Stomach smooth muscle (tissue), 2 donors: Measurements from ENCODE around the gene TAAR8.
A peak's percentile ranks its signal among the peaks of the same experiment; 100 is the strongest.

Source experiments
- H3K27ac ChIP-seq: one replicate; pipeline ENCODE4 v1.7.0; 2013; ENCODE audit warnings: mild to moderate bottlenecking, low read length, inconsistent platforms
- H3K27me3 ChIP-seq, 2 donors: one replicate each; pipeline ENCODE4 v1.7.0; 2013; ENCODE audit warnings: low read length in 2 of 2; ENCODE audit not compliant: insufficient read depth in 2 of 2, control insufficient read depth in 1 of 2
- H3K36me3 ChIP-seq, 2 donors: one replicate each; pipeline ENCODE4 v1.7.0; 2013; ENCODE audit warnings: low read length in 2 of 2; ENCODE audit not compliant: control insufficient read depth in 2 of 2, insufficient read depth in 2 of 2
- H3K4me1 ChIP-seq: one replicate; pipeline ENCODE4 v1.7.0; 2013; ENCODE audit warnings: low read length; ENCODE audit not compliant: control insufficient read depth, insufficient read depth
- H3K4me3 ChIP-seq, 2 donors: one replicate each; pipeline ENCODE4 v1.7.0; 2013; ENCODE audit warnings: low read length in 2 of 2
- H3K9ac ChIP-seq, 2 donors: one replicate each; pipeline ENCODE4 v1.7.0; 2013; ENCODE audit warnings: low read length in 2 of 2, mild to moderate bottlenecking in 1 of 2
- H3K9me3 ChIP-seq, 2 donors: one replicate each; pipeline ENCODE4 v1.7.0; 2013; ENCODE audit warnings: low read length in 2 of 2; ENCODE audit not compliant: control insufficient read depth in 2 of 2
- donor health status: healthy.
- donor health status: Pancreatic carcinoma.

TAAR8 gene, protein sequence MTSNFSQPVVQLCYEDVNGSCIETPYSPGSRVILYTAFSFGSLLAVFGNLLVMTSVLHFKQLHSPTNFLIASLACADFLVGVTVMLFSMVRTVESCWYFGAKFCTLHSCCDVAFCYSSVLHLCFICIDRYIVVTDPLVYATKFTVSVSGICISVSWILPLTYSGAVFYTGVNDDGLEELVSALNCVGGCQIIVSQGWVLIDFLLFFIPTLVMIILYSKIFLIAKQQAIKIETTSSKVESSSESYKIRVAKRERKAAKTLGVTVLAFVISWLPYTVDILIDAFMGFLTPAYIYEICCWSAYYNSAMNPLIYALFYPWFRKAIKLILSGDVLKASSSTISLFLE

GRCh38 chr6:132552372-132552771 lies at the start of gene TAAR8:
TSS of gene TAAR8 (plus strand) at chr6:132552672. CDS start at chr6:132552693, 21 bp downstream.
- H3K4me3 ChIP-seq = no peak within 1 kb of the TSS
- no peaks in the 10 kb centered on the region for H3K9me3 ChIP-seq
- H3K27ac ChIP-seq = no peak within 1 kb of the TSS
- no peak within 1 kb of the TSS for H3K9ac ChIP-seq
- H3K4me1 ChIP-seq = no peaks in the 10 kb centered on the region
- H3K36me3 ChIP-seq = no peaks in the 10 kb centered on the region
- no peaks in the 10 kb centered on the region for H3K27me3 ChIP-seq

DNA sequence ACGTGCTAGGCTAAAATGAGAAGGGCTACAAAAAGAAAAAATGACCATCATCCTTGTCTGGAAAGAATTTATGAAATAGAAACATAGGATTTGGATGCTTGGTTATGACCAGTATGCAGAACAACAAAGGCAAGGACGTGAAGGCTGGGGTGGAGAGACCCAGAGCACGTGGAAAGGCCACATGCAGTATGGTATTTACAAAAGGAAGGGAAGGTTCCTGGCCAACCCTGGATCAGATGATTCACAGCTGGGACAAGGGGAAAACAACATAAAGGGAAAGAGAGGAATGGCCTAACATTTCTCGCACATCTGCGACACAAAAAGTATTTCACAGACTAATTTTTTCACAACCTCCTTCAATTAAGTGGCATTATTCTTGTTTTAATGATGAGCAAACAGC lies 47.7 kb upstream of the TAAR8 start:
- Histone ChIP-seq H3K27me3 (no peaks in the 10 kb centered on the region), H3K4me3 (no peak overlapping the region), H3K9ac (no peak overlapping the region), H3K27ac (no peak overlapping the region), H3K36me3 (peaks cover 6 to 11% of the 10 kb centered on the region in 2 donors), H3K4me1 (peaks cover 4% of the 10 kb centered on the region), H3K9me3 (no peaks in the 10 kb centered on the region)

DNA sequence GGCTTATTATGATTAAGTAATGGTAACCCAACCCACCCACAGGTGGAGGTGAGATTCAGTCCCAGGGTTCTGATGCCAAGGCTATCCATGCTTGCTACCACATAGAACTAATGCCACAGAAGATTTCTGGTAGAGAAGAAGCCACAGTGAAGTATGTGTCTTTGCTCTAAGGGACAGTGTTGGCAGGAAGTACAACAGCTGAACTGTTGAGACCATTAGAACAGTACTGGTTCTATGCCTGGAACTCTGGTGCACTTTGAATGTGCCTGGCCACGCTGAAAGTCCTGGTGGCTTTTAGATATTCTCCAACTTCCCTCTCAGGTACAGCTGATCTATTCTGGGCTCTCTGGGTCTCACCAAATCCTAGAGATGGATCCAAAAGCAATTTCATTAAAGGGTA lies 47.3 kb upstream of the TAAR8 start:
- Histone ChIP-seq H3K27me3 (no peaks in the 10 kb centered on the region), H3K4me3 (no peak overlapping the region), H3K4me1 (peaks cover 4% of the 10 kb centered on the region), H3K9me3 (no peaks in the 10 kb centered on the region), H3K9ac (no peak overlapping the region), H3K36me3 (peaks cover 4 to 9% of the 10 kb centered on the region in 2 donors), H3K27ac (no peak overlapping the region)

DNA sequence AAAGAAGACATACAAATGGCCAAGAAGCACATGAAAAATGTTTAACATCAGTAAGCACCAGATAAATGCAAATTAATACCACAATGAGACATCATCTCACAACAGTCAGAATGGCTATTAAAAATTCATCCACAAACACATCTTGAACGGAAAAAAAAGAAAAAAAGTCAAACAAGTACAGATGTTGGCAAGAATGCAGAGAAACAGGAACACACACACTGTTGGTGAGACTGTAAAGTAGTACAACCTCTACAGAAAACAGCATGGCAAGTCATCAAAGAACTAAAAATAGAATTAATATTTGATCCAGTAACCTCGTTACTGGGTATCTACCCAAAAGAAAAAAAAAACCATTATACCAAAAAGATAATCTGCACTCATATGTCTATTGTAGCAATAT lies 46.0 kb upstream of the TAAR8 start:
- Histone ChIP-seq H3K27ac (no peak overlapping the region), H3K27me3 (no peaks in the 10 kb centered on the region), H3K4me3 (no peak overlapping the region), H3K9me3 (no peaks in the 10 kb centered on the region), H3K4me1 (peaks cover 4% of the 10 kb centered on the region), H3K36me3 (peaks cover 2 to 5% of the 10 kb centered on the region in 2 donors), H3K9ac (no peak overlapping the region)

DNA sequence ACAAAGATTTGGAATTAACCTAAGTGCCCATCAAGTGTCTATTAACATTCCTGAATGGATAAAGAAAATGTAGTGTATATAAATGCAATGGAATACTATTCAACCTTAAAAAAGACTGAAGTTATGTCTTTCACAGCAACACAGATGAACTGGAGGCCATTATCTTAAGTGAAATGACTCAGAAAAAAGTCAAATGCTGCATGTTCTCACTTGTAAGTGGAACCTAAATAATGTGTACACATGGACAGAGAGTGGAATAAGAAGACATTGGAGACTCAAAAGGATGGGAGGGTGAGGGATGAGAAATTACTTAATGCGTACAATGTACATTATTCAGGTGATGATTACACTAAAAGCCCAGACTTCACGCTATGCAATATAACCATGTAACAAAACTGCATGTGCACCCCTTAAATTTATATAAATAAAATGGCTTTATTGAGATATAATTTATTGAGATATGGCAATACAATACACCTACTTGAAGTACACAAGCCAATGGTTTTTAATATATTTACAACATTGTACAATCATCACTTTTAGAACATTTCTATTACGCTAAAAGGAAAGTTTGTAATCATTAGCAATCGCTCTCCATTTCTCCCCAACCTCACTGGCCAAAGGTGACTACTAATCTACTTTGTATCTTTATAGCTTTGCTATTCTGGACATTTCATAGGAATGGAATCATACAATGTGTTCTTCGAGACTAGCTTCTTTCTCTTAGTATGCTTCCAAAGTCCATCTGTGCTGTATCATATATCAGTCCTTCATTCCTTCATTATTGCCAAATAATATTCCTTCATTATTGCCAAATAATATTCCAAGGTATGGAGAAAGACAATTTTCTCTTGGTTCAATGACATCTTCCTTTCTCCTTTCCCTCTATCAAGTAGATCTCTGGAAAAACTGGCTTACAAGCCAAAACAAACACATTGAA lies 45.3 kb upstream of the TAAR8 start:
- peaks cover 4% of the 10 kb centered on the region for H3K4me1 ChIP-seq
- H3K4me3 ChIP-seq = no peak overlapping the region
- H3K27ac ChIP-seq = no peak overlapping the region

GRCh38 chr6:132511210-132511830 lies 41.2 kb upstream of the TAAR8 start:
- Histone ChIP-seq H3K36me3 (no peaks in the 10 kb centered on the region), H3K4me3 (peak overlapping the region; percentile 4 to 88), H3K4me1 (no peaks in the 10 kb centered on the region), H3K27me3 (no peaks in the 10 kb centered on the region), H3K27ac (no peak overlapping the region), H3K9me3 (no peaks in the 10 kb centered on the region), H3K9ac (no peak overlapping the region)

More for the DNA sequence above, 45.3 kb upstream of the TAAR8 start:
- Histone ChIP-seq H3K9me3 (no peaks in the 10 kb centered on the region), H3K9ac (no peak overlapping the region), H3K36me3 (no peaks in the 10 kb centered on the region), H3K27me3 (no peaks in the 10 kb centered on the region)

DNA sequence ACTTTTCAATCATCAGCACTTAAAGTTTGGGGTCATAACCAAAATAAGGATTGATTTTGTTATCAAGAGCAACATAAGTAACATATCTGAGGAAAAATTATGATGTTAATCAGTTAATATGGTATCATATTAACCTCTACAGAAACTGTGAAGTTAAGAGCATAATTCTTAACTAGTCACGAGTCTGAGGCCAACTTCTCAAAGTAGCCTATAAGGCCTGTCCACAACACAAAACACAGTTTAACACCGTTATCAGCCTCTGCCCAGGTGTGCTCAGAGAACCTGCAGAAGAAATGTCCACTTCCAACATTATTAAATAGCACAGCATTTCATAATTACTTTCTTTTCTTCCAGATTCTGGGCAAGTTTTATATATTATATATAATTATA lies 40.6 kb upstream of the TAAR8 start:
- Histone ChIP-seq H3K9me3 (no peaks in the 10 kb centered on the region), H3K36me3 (no peaks in the 10 kb centered on the region), H3K27me3 (no peaks in the 10 kb centered on the region), H3K4me1 (no peaks in the 10 kb centered on the region), H3K4me3 (peak overlapping the region in 1 of 2 donors; percentile 88), H3K27ac (no peak overlapping the region), H3K9ac (no peak overlapping the region)

GRCh38 chr6:132512342-132512637 lies 40.2 kb upstream of the TAAR8 start:
- Histone ChIP-seq H3K4me3 (peak overlapping the region; percentile 88 to 90), H3K9me3 (no peaks in the 10 kb centered on the region), H3K27ac (no peak overlapping the region), H3K4me1 (no peaks in the 10 kb centered on the region), H3K36me3 (no peaks in the 10 kb centered on the region), H3K27me3 (no peaks in the 10 kb centered on the region), H3K9ac (peak overlapping the region; percentile 72)

GRCh38 chr6:132512638-132513632 lies 39.5 kb upstream of the TAAR8 start, which contains the start of gene STX7:
TSS of gene STX7 (minus strand) at chr6:132513116. CDS start at chr6:132503530, 9,586 bp downstream.
- Histone ChIP-seq H3K9ac (peak within 1 kb of the TSS; percentile 72), H3K4me3 (peak within 1 kb of the TSS; percentile 88 to 90), H3K27ac (no peak within 1 kb of the TSS), H3K36me3 (no peaks in the 10 kb centered on the region), H3K27me3 (no peaks in the 10 kb centered on the region), H3K9me3 (no peaks in the 10 kb centered on the region), H3K4me1 (no peaks in the 10 kb centered on the region)
